HepG2 (cell line): ENCODE measurements around the gene TTC21B. TPM values are rescaled to one million over a fixed set of nuclear protein-coding genes. Genes with fewer than 3 reads are reported as not detected.

Experiments
- CC2D1A ChIP-seq: sonication (generic); formaldehyde crosslinking; IDR thresholded peaks from 2 replicates; pipeline ENCODE4 v1.8.1; 2023; ENCODE audit warnings: mild to moderate bottlenecking, missing genetic modification reagents
- ERF ChIP-seq: IDR thresholded peaks from 2 replicates; pipeline ENCODE4 v1.6.1; 2018; ENCODE audit warnings: missing biosample characterization, missing genetic modification reagents
- FOXO1 ChIP-seq: sonication (generic); formaldehyde crosslinking; IDR thresholded peaks from 2 replicates; pipeline ENCODE4 v1.4.0; 2020; ENCODE audit warnings: missing genetic modification reagents
- HMG20A ChIP-seq: IDR thresholded peaks from 2 replicates; pipeline ENCODE4 v1.6.1; 2016; ENCODE audit warnings: borderline replicate concordance
- HNF4A ChIP-seq: sonication (generic); formaldehyde crosslinking; IDR thresholded peaks from 2 replicates; pipeline ENCODE4 v1.4.0; 2020; ENCODE audit warnings: missing genetic modification reagents
- JARID2 ChIP-seq: sonication (generic); formaldehyde crosslinking; IDR thresholded peaks from 2 replicates; pipeline ENCODE4 v1.8.1; 2023; ENCODE audit warnings: missing genetic modification reagents, inconsistent platforms; ENCODE audit not compliant: insufficient replicate concordance
- MAFG ChIP-seq: sonication (generic); formaldehyde crosslinking; IDR thresholded peaks from 2 replicates; pipeline ENCODE4 v1.5.1; 2020; ENCODE audit warnings: mild to moderate bottlenecking, missing genetic modification reagents
- MXI1 ChIP-seq: IDR thresholded peaks from 3 replicates; pipeline ENCODE4 v1.6.1; 2012; ENCODE audit warnings: low read depth, low read length, inconsistent platforms, borderline replicate concordance
- NFE2L1 ChIP-seq: sonication (generic); formaldehyde crosslinking; IDR thresholded peaks from 2 replicates; pipeline ENCODE4 v1.4.0; 2020; ENCODE audit warnings: missing genetic modification reagents, mild to moderate bottlenecking, borderline replicate concordance
- PRMT3 ChIP-seq: sonication (generic); formaldehyde crosslinking; IDR thresholded peaks from 2 replicates; pipeline ENCODE4 v1.8.1; 2022; ENCODE audit warnings: low read depth, mild to moderate bottlenecking, moderate library complexity, missing genetic modification reagents, borderline replicate concordance
- SMAD9 ChIP-seq: sonication (generic); formaldehyde crosslinking; IDR thresholded peaks from 2 replicates; pipeline ENCODE4 v1.5.1; 2020; ENCODE audit warnings: mild to moderate bottlenecking, missing genetic modification reagents
- TBP ChIP-seq: sonication (generic); formaldehyde crosslinking; IDR thresholded peaks from 2 replicates; pipeline ENCODE4 v1.5.0; 2020; ENCODE audit warnings: missing genetic modification reagents
- TEAD3 ChIP-seq: optimal IDR thresholded peaks from 2 replicates; pipeline ENCODE3; 2016; ENCODE audit warnings: borderline replicate concordance
- ZFP41 ChIP-seq: sonication (generic); formaldehyde crosslinking; IDR thresholded peaks from 2 replicates; pipeline ENCODE4 v1.4.0; 2020; ENCODE audit warnings: mild to moderate bottlenecking, missing genetic modification reagents, borderline replicate concordance
- ZMYM3 ChIP-seq: sonication (generic); formaldehyde crosslinking; IDR thresholded peaks from 2 replicates; pipeline ENCODE4 v1.5.1; 2020; ENCODE audit warnings: mild to moderate bottlenecking, missing genetic modification reagents
- ZNF234 ChIP-seq: sonication (generic); formaldehyde crosslinking; conservative IDR thresholded peaks from 2 replicates; pipeline ENCODE4 v1.5.1; 2020; ENCODE audit warnings: mild to moderate bottlenecking, missing genetic modification reagents
- ZNF343 ChIP-seq: sonication (generic); formaldehyde crosslinking; IDR thresholded peaks from 2 replicates; pipeline ENCODE4 v1.4.0; 2020; ENCODE audit warnings: mild to moderate bottlenecking, missing genetic modification reagents
- ZNF781 ChIP-seq: sonication (generic); formaldehyde crosslinking; IDR thresholded peaks from 2 replicates; pipeline ENCODE4 v1.5.1; 2020; ENCODE audit warnings: borderline replicate concordance, mild to moderate bottlenecking, missing genetic modification reagents; ENCODE audit errors: not compliant biosample characterization
- polyA plus RNA-seq, 8 experiments: library from polyadenylated mRNA; depleted of rRNA in 3 of 8; stranded (reverse) in 7 of 8; unstranded in 1 of 8; fragments of >200 nt; fragmentation: Illumina TruSeq in 4 of 8; extraction: Trizol in 4 of 8; gene quantifications; 2 replicates each; pipeline versions ENCODE4 v1.2.1 to v1.2.3, GENCODE V29; 2011 to 2016; ENCODE audit warnings: low read depth in 4 of 8, missing spikeins in 1 of 8, mixed read lengths in 1 of 8; ENCODE audit not compliant: insufficient read depth in 1 of 8
- total RNA-seq, 5 experiments: library from RNA; depleted of rRNA; stranded (reverse); fragments of >200 nt; fragmentation: Illumina TruSeq; extraction: Trizol; gene quantifications; 2 replicates each; pipeline ENCODE4 v1.2.3, GENCODE V29; 2016; ENCODE audit warnings: low read depth in 1 of 5
- TF ChIP-seq, protein P1 (sequence below): sonication (generic); formaldehyde crosslinking; IDR thresholded peaks from 2 replicates; pipeline ENCODE4 v1.5.0; 2020; ENCODE audit warnings: mild to moderate bottlenecking, missing genetic modification reagents, borderline replicate concordance
- TF ChIP-seq, protein P2 (sequence below): sonication (generic); formaldehyde crosslinking; conservative IDR thresholded peaks from 2 replicates; pipeline ENCODE4 v1.8.0; 2022; ENCODE audit warnings: mild to moderate bottlenecking, moderate library complexity, missing genetic modification reagents
- TF ChIP-seq, protein P3 (sequence below): sonication (generic); formaldehyde crosslinking; IDR thresholded peaks from 2 replicates; pipeline ENCODE4 v1.4.0; 2020; ENCODE audit warnings: mild to moderate bottlenecking, missing genetic modification reagents
- TF ChIP-seq, protein P4 (sequence below): IDR thresholded peaks from 2 replicates; pipeline ENCODE4 v1.4.0; 2020; ENCODE audit warnings: mild to moderate bottlenecking, missing genetic modification reagents

TTC21B gene
- total and polyA plus RNA-seq, 2 of the 13 experiments (the other 11 are each of a cell fraction or from before 2014, with no cell fraction given): 39.1 to 67.1 TPM

DNA sequence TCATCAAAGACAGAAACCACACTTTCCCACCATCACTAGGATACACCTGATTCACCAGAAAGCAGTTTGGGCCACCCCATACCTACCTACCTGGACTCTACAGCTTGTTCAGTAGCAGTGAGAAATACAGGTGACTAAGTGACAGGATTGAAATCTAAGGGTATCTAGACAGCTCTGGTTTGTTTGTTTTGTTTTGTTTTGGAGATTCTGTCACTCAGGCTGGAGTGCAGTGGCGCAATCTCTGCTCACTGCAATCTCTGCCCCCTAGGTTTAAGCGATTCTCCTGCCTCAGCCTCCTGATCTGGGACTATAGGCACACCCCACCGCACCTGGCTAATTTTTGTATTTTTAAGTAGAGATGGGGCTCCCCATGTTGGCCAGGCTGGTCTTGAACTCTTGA is 3.1 kb downstream of the TTC21B start (continued):
- TF ChIP-seq, protein P1, sequence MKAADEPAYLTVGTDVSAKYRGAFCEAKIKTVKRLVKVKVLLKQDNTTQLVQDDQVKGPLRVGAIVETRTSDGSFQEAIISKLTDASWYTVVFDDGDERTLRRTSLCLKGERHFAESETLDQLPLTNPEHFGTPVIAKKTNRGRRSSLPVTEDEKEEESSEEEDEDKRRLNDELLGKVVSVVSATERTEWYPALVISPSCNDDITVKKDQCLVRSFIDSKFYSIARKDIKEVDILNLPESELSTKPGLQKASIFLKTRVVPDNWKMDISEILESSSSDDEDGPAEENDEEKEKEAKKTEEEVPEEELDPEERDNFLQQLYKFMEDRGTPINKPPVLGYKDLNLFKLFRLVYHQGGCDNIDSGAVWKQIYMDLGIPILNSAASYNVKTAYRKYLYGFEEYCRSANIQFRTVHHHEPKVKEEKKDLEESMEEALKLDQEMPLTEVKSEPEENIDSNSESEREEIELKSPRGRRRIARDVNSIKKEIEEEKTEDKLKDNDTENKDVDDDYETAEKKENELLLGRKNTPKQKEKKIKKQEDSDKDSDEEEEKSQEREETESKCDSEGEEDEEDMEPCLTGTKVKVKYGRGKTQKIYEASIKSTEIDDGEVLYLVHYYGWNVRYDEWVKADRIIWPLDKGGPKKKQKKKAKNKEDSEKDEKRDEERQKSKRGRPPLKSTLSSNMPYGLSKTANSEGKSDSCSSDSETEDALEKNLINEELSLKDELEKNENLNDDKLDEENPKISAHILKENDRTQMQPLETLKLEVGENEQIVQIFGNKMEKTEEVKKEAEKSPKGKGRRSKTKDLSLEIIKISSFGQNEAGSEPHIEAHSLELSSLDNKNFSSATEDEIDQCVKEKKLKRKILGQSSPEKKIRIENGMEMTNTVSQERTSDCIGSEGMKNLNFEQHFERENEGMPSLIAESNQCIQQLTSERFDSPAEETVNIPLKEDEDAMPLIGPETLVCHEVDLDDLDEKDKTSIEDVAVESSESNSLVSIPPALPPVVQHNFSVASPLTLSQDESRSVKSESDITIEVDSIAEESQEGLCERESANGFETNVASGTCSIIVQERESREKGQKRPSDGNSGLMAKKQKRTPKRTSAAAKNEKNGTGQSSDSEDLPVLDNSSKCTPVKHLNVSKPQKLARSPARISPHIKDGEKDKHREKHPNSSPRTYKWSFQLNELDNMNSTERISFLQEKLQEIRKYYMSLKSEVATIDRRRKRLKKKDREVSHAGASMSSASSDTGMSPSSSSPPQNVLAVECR (CRISPR knock-in tag): peak; percentile 55; the same call in 1 of the 2 replicates
- TF ChIP-seq JARID2 (CRISPR knock-in tag) (no peak), ZNF234 (CRISPR knock-in tag) (no peak), CC2D1A (CRISPR knock-in tag) (no peak), TEAD3 (CRISPR knock-in tag) (peak; percentile 39), NFE2L1 (CRISPR knock-in tag) (no peak), ZFP41 (no peak), ZMYM3 (CRISPR knock-in tag) (0 out of 2 replicates have a peak, but pooled peaks have one; percentile 14), ZNF343 (CRISPR knock-in tag) (no peak), HMG20A (no peak), PRMT3 (no peak), HNF4A (peak; percentile 39), ZNF781 (CRISPR knock-in tag) (peak; percentile 67), ERF (CRISPR knock-in tag) (no peak), MXI1 (no peak), MAFG (CRISPR knock-in tag) (no peak), FOXO1 (CRISPR knock-in tag) (no peak), SMAD9 (CRISPR knock-in tag) (no peak), TBP (CRISPR knock-in tag) (no peak)
- TF ChIP-seq, protein P2, sequence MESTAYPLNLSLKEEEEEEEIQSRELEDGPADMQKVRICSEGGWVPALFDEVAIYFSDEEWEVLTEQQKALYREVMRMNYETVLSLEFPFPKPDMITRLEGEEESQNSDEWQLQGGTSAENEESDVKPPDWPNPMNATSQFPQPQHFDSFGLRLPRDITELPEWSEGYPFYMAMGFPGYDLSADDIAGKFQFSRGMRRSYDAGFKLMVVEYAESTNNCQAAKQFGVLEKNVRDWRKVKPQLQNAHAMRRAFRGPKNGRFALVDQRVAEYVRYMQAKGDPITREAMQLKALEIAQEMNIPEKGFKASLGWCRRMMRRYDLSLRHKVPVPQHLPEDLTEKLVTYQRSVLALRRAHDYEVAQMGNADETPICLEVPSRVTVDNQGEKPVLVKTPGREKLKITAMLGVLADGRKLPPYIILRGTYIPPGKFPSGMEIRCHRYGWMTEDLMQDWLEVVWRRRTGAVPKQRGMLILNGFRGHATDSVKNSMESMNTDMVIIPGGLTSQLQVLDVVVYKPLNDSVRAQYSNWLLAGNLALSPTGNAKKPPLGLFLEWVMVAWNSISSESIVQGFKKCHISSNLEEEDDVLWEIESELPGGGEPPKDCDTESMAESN (CRISPR knock-in tag): no peak
- TF ChIP-seq, protein P3, sequence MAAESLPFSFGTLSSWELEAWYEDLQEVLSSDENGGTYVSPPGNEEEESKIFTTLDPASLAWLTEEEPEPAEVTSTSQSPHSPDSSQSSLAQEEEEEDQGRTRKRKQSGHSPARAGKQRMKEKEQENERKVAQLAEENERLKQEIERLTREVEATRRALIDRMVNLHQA (CRISPR knock-in tag): no peak
- TF ChIP-seq, protein P4, sequence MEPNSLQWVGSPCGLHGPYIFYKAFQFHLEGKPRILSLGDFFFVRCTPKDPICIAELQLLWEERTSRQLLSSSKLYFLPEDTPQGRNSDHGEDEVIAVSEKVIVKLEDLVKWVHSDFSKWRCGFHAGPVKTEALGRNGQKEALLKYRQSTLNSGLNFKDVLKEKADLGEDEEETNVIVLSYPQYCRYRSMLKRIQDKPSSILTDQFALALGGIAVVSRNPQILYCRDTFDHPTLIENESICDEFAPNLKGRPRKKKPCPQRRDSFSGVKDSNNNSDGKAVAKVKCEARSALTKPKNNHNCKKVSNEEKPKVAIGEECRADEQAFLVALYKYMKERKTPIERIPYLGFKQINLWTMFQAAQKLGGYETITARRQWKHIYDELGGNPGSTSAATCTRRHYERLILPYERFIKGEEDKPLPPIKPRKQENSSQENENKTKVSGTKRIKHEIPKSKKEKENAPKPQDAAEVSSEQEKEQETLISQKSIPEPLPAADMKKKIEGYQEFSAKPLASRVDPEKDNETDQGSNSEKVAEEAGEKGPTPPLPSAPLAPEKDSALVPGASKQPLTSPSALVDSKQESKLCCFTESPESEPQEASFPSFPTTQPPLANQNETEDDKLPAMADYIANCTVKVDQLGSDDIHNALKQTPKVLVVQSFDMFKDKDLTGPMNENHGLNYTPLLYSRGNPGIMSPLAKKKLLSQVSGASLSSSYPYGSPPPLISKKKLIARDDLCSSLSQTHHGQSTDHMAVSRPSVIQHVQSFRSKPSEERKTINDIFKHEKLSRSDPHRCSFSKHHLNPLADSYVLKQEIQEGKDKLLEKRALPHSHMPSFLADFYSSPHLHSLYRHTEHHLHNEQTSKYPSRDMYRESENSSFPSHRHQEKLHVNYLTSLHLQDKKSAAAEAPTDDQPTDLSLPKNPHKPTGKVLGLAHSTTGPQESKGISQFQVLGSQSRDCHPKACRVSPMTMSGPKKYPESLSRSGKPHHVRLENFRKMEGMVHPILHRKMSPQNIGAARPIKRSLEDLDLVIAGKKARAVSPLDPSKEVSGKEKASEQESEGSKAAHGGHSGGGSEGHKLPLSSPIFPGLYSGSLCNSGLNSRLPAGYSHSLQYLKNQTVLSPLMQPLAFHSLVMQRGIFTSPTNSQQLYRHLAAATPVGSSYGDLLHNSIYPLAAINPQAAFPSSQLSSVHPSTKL (CRISPR knock-in tag): peak; percentile 58; the same call in 1 of the 2 replicates
